ENCODE measurements around the gene TUBA4B. TPM values are rescaled to one million over a fixed set of nuclear protein-coding genes. Genes with fewer than 3 reads are reported as not detected.
A peak's percentile ranks its signal among the peaks of the same experiment; 100 is the strongest.

Gene TUBA4B
- total and polyA plus RNA-seq, 7 experiments from 2014 or later: not detected

- Mint-ChIP-seq H3K4me3 (peak within 1 kb of the TSS; percentile 82 to 100 (median 93)), H3K27me3 (peaks cover 0 to 2% (median 0%) of the 10 kb centered on the region in 5 donors), H3K4me1 (peaks cover 26 to 73% (median 59%) of the 10 kb centered on the region in 7 donors), H3K27ac (peak within 1 kb of the TSS; percentile 88 to 99 (median 97)), H3K9me3 (peaks cover 0 to 9% (median 0%) of the 10 kb centered on the region in 11 donors), H3K36me3 (peaks cover 0 to 33% (median 23%) of the 10 kb centered on the region in 5 donors)
- CTCF ChIA-PET: interaction anchor here (0.9 to 2.4 kb wide), 8 partner anchors 8 to 50 kb away, joined by 3 to 15 read pairs (median 4); partner anchors contain the start of genes ANKZF1, ATG9A, TUBA4A and TUBA4B
- H3K4me3 ChIP-seq (ENCODE audit: low read length): peak within 1 kb of the TSS; percentile 92
- no peaks in the 10 kb centered on the region for H3K9me3 ChIP-seq (ENCODE audit: control insufficient read depth in 2 of 3, low read length in 3 of 3)
- ATAC-seq (peak; percentile 80), DNase-seq (peak; percentile 76 to 95 (median 85))
- intact Hi-C loops (cut with micrococcal nuclease): loop anchor here (1.0 to 5.0 kb wide), 12 partner anchors 8 to 1028 kb away; partner anchors contain the start of genes ANKZF1 (in 2 of the 2), ATG9A (in 2 of the 2), STK11IP (in 2 of the 2) and TUBA4A (in 2 of the 2)
- H3K27ac ChIP-seq (ENCODE audit: low read depth, low read length): peak within 1 kb of the TSS; percentile 89
- peaks cover 6 to 16% (median 10%) of the 10 kb centered on the region in 3 experiments for H3K36me3 ChIP-seq (ENCODE audit: control insufficient read depth in 2 of 3, insufficient read depth in 3 of 3, low read length in 3 of 3)
- H3K4me1 ChIP-seq (ENCODE audit: control insufficient read depth in 2 of 2, insufficient read depth in 2 of 2, low read length in 2 of 2): peaks cover 52 to 53% of the 10 kb centered on the region in 2 donors
- POLR2A ChIA-PET: interaction anchor here (0.6 to 21.0 kb wide), 17 partner anchors 4 to 146 kb away, joined by 3 to 575 read pairs (median 8); partner anchors contain the start of genes ABCB6, ANKZF1, ATG9A and CNPPD1
- no peaks in the 10 kb centered on the region for H3K27me3 ChIP-seq (ENCODE audit: control insufficient read depth in 2 of 2, insufficient read depth in 2 of 2, low read length in 2 of 2)
These were observed 7.7 kb upstream of the TUBA4B start, which contains the start of the genes GLB1L and STK16 for GRCh38 chr2:219245148-219245898. TSS of gene GLB1L (minus strand) at chr2:219245444. CDS start at chr2:219243573, 1,871 bp downstream. TSS of gene STK16 (plus strand) at chr2:219245479. CDS start at chr2:219246000, 521 bp downstream.

GRCh38 chr2:219245899-219246230, 7.2 kb upstream of the TUBA4B start:
- CTCF ChIA-PET: interaction anchor here (0.8 to 2.4 kb wide), 6 partner anchors 9 to 49 kb away, joined by 3 to 15 read pairs (median 4); partner anchors contain the start of genes TUBA4A and TUBA4B

GRCh38 chr2:219246559-219246958, 6.5 kb upstream of the TUBA4B start:
- no peaks in the 10 kb centered on the region for H3K9me3 ChIP-seq (ENCODE audit: control insufficient read depth in 2 of 3, low read length in 3 of 3)
- H3K36me3 Mint-ChIP-seq: peaks cover 5 to 46% (median 35%) of the 10 kb centered on the region in 5 donors
- H3K27ac ChIP-seq (ENCODE audit: low read depth, low read length): peak overlapping the region; percentile 89
- CTCF ChIA-PET: interaction anchor here (0.8 to 2.4 kb wide), 3 partner anchors 8 to 32 kb away, joined by 3 to 15 read pairs (median 4); partner anchors contain the start of genes TUBA4A and TUBA4B
- H3K4me3 ChIP-seq (ENCODE audit: low read length): peak overlapping the region; percentile 65
- DNase-seq: no peak
- H3K9me3 Mint-ChIP-seq: peaks cover 0 to 9% (median 0%) of the 10 kb centered on the region in 11 donors
- intact Hi-C loops (cut with micrococcal nuclease): loop anchor here (5.0 kb wide), 4 partner anchors 351 to 1029 kb away; partner anchors contain the start of genes STK11IP (in 2 of the 2), ARPC2 (in 1 of the 2), CTDSP1 (in 1 of the 2) and TTLL4 (in 1 of the 2)
- H3K4me3 Mint-ChIP-seq: peak overlapping the region; percentile 82 to 100 (median 92)
- H3K27me3 ChIP-seq (ENCODE audit: control insufficient read depth in 2 of 2, insufficient read depth in 2 of 2, low read length in 2 of 2): no peaks in the 10 kb centered on the region
- H3K4me1 Mint-ChIP-seq: peaks cover 37 to 86% (median 69%) of the 10 kb centered on the region in 7 donors
- H3K36me3 ChIP-seq (ENCODE audit: control insufficient read depth in 2 of 3, insufficient read depth in 3 of 3, low read length in 3 of 3): peaks cover 11 to 29% (median 17%) of the 10 kb centered on the region in 3 experiments
- H3K27me3 Mint-ChIP-seq: peaks cover 0 to 2% (median 0%) of the 10 kb centered on the region in 5 donors
- peak overlapping the region; percentile 88 to 99 (median 97) for H3K27ac Mint-ChIP-seq
- peaks cover 64 to 65% of the 10 kb centered on the region in 2 donors for H3K4me1 ChIP-seq (ENCODE audit: control insufficient read depth in 2 of 2, insufficient read depth in 2 of 2, low read length in 2 of 2)
- ATAC-seq: no peak
- POLR2A ChIA-PET: interaction anchor here (0.5 to 21.0 kb wide), 9 partner anchors 3 to 679 kb away, joined by 3 to 575 read pairs (median 13); partner anchors contain the start of genes ANKZF1, ATG9A, CNPPD1 and DNAJB2

More at GRCh38 chr2:219245899-219246230, 7.2 kb upstream of the TUBA4B start:
- H3K27ac Mint-ChIP-seq: peak overlapping the region; percentile 88 to 99 (median 97)
- Histone ChIP-seq H3K9me3 (ENCODE audit: control insufficient read depth in 2 of 3, low read length in 3 of 3) (no peaks in the 10 kb centered on the region), H3K4me3 (ENCODE audit: low read length) (peak overlapping the region; percentile 92), H3K27ac (ENCODE audit: low read depth, low read length) (peak overlapping the region; percentile 89), H3K4me1 (ENCODE audit: control insufficient read depth in 2 of 2, insufficient read depth in 2 of 2, low read length in 2 of 2) (peaks cover 57 to 58% of the 10 kb centered on the region in 2 donors), H3K27me3 (ENCODE audit: control insufficient read depth in 2 of 2, insufficient read depth in 2 of 2, low read length in 2 of 2) (no peaks in the 10 kb centered on the region), H3K36me3 (ENCODE audit: control insufficient read depth in 2 of 3, insufficient read depth in 3 of 3, low read length in 3 of 3) (peaks cover 11 to 22% (median 11%) of the 10 kb centered on the region in 3 experiments)
- peak in 3 of 9 donors; percentile 12 to 39 (median 18) for DNase-seq
- H3K27me3 Mint-ChIP-seq: peaks cover 0 to 2% (median 0%) of the 10 kb centered on the region in 5 donors
- H3K4me1 Mint-ChIP-seq: peaks cover 31 to 79% (median 65%) of the 10 kb centered on the region in 7 donors
- H3K9me3 Mint-ChIP-seq: peaks cover 0 to 9% (median 0%) of the 10 kb centered on the region in 11 donors
- intact Hi-C loops (cut with micrococcal nuclease): loop anchor here (1.0 to 5.0 kb wide), 12 partner anchors 7 to 1029 kb away; partner anchors contain the start of genes ANKZF1 (in 2 of the 2), ATG9A (in 2 of the 2), STK11IP (in 2 of the 2) and TUBA4A (in 2 of the 2)
- no peak for ATAC-seq
- POLR2A ChIA-PET: interaction anchor here (0.5 to 21.0 kb wide), 14 partner anchors 4 to 679 kb away, joined by 3 to 575 read pairs (median 8); partner anchors contain the start of genes ABCB6, ANKZF1, ATG9A and CNPPD1
- H3K36me3 Mint-ChIP-seq: peaks cover 2 to 39% (median 28%) of the 10 kb centered on the region in 5 donors
- H3K4me3 Mint-ChIP-seq: peak overlapping the region; percentile 82 to 100 (median 93)

- H3K9me3 Mint-ChIP-seq: peaks cover 0 to 9% (median 0%) of the 10 kb centered on the region in 11 donors
- peak overlapping the region; percentile 88 to 99 (median 97) for H3K27ac Mint-ChIP-seq
- Histone ChIP-seq H3K4me3 (ENCODE audit: low read length) (peak overlapping the region; percentile 65), H3K27me3 (ENCODE audit: control insufficient read depth in 2 of 2, insufficient read depth in 2 of 2, low read length in 2 of 2) (no peaks in the 10 kb centered on the region), H3K9me3 (ENCODE audit: control insufficient read depth in 2 of 3, low read length in 3 of 3) (no peaks in the 10 kb centered on the region), H3K4me1 (ENCODE audit: control insufficient read depth in 2 of 2, insufficient read depth in 2 of 2, low read length in 2 of 2) (peaks cover 72% of the 10 kb centered on the region in 2 donors), H3K27ac (ENCODE audit: low read depth, low read length) (peak overlapping the region; percentile 89), H3K36me3 (ENCODE audit: control insufficient read depth in 2 of 3, insufficient read depth in 3 of 3, low read length in 3 of 3) (peaks cover 11 to 36% (median 17%) of the 10 kb centered on the region in 3 experiments)
- peaks cover 44 to 88% (median 80%) of the 10 kb centered on the region in 7 donors for H3K4me1 Mint-ChIP-seq
- ChIA-PET POLR2A (interaction anchor here (0.6 to 14.3 kb wide), 9 partner anchors 12 to 89 kb away, joined by 3 to 575 read pairs (median 27); partner anchors contain the start of genes ABCB6, ANKZF1, ATG9A and CNPPD1), CTCF (interaction anchor here (1.0 to 2.9 kb wide), 8 partner anchors 19 to 72 kb away, joined by 3 to 14 read pairs (median 6); partner anchors contain the start of genes ANKZF1, ATG9A, CNPPD1 and DNAJB2)
- intact Hi-C loops (cut with micrococcal nuclease): loop anchor here (1.0 to 5.0 kb wide), 6 partner anchors 31 to 1031 kb away; partner anchors contain the start of genes STK11IP (in 2 of the 2), ARPC2 (in 1 of the 2), CTDSP1 (in 1 of the 2) and DNAJB2 (in 1 of the 2)
- peak overlapping the region; percentile 75 to 100 (median 90) for H3K4me3 Mint-ChIP-seq
- ATAC-seq: peak; percentile 76
- H3K27me3 Mint-ChIP-seq: peaks cover 0 to 2% (median 0%) of the 10 kb centered on the region in 5 donors
- peaks cover 5 to 58% (median 36%) of the 10 kb centered on the region in 5 donors for H3K36me3 Mint-ChIP-seq
- peak in 8 of 9 donors; percentile 53 to 85 (median 80) for DNase-seq
These were observed 5.1 kb upstream of the TUBA4B start for GRCh38 chr2:219247678-219248642.

GRCh38 chr2:219248845-219249202, 4.2 kb upstream of the TUBA4B start:
- CTCF ChIA-PET: interaction anchor here (0.8 to 2.9 kb wide), 10 partner anchors 19 to 139 kb away, joined by 3 to 14 read pairs (median 5); partner anchors contain the start of genes ANKZF1, ATG9A, CNPPD1 and DNAJB2
- peaks cover 11 to 43% (median 17%) of the 10 kb centered on the region in 3 experiments for H3K36me3 ChIP-seq (ENCODE audit: control insufficient read depth in 2 of 3, insufficient read depth in 3 of 3, low read length in 3 of 3)

More at GRCh38 chr2:219248845-219249202, 4.2 kb upstream of the TUBA4B start:
- Mint-ChIP-seq H3K9me3 (peaks cover 0 to 10% (median 0%) of the 10 kb centered on the region in 11 donors), H3K27ac (peak overlapping the region; percentile 88 to 99 (median 97)), H3K4me1 (peaks cover 44 to 81% (median 80%) of the 10 kb centered on the region in 7 donors), H3K36me3 (peaks cover 5 to 58% (median 36%) of the 10 kb centered on the region in 5 donors), H3K4me3 (peak overlapping the region; percentile 82 to 100 (median 92)), H3K27me3 (peaks cover 0 to 2% (median 0%) of the 10 kb centered on the region in 5 donors)
- H3K27ac ChIP-seq (ENCODE audit: low read depth, low read length): peak overlapping the region; percentile 89
- H3K27me3 ChIP-seq (ENCODE audit: control insufficient read depth in 2 of 2, insufficient read depth in 2 of 2, low read length in 2 of 2): no peaks in the 10 kb centered on the region
- DNase-seq: no peak
- H3K4me1 ChIP-seq (ENCODE audit: control insufficient read depth in 2 of 2, insufficient read depth in 2 of 2, low read length in 2 of 2): peaks cover 72% of the 10 kb centered on the region in 2 donors
- ATAC-seq: no peak
- H3K9me3 ChIP-seq (ENCODE audit: control insufficient read depth in 2 of 3, low read length in 3 of 3): no peaks in the 10 kb centered on the region
- intact Hi-C loops (cut with micrococcal nuclease): loop anchor here (5.0 kb wide), 4 partner anchors 348 to 1032 kb away; partner anchors contain the start of genes STK11IP (in 2 of the 2), ARPC2 (in 1 of the 2), CTDSP1 (in 1 of the 2) and TTLL4 (in 1 of the 2)
- POLR2A ChIA-PET: interaction anchor here (0.9 to 14.3 kb wide), 15 partner anchors 10 to 357 kb away, joined by 3 to 575 read pairs (median 11); partner anchors contain the start of genes ABCB6, ANKZF1, ATG9A and CNPPD1
- peak overlapping the region; percentile 65 for H3K4me3 ChIP-seq (ENCODE audit: low read length)
